Uterus (tissue), 4 donors: ENCODE results near the gene SYT13. TPM values are rescaled to one million over a fixed set of nuclear protein-coding genes. Genes with fewer than 3 reads are reported as not detected.

ENCODE experiments used
- DNase-seq, 2 donors: peaks; one replicate each; pipeline ENCODE4 v3.0.0-alpha.2; 2019 to 2020
- H3K27ac ChIP-seq, 2 donors: fragments of 200-600 bp; sonication (generic); 1 replicate in 1 of 2; 2 replicates in 1 of 2; pipeline ENCODE4 v1.5.1; 2016 to 2018
- H3K27me3 ChIP-seq, 2 donors: fragments of 200-600 bp; sonication (generic); one replicate each; pipeline ENCODE4 v1.5.1; 2018 to 2019; ENCODE audit warnings: control low read depth in 1 of 2
- H3K36me3 ChIP-seq, 2 donors: fragments of 200-600 bp; sonication (generic); one replicate each; pipeline ENCODE4 v1.5.1; 2019; ENCODE audit warnings: control low read depth in 1 of 2
- H3K4me1 ChIP-seq, 2 donors: fragments of 200-600 bp; sonication (generic); one replicate each; pipeline ENCODE4 v1.5.1; 2018 to 2019; ENCODE audit warnings: control low read depth in 1 of 2
- H3K4me3 ChIP-seq, 2 donors: fragments of 200-600 bp; sonication (generic); 1 replicate in 1 of 2; 2 replicates in 1 of 2; pipeline ENCODE4 v1.5.1; 2018 to 2019; ENCODE audit warnings: mild to moderate bottlenecking in 1 of 2
- H3K9me3 ChIP-seq, 2 donors: fragments of 200-600 bp; sonication (generic); one replicate each; pipeline ENCODE4 v1.5.1; 2019; ENCODE audit warnings: control low read depth in 1 of 2
- POLR2A ChIP-seq, 2 donors: fragments of 450-650 bp; IDR thresholded peaks; one replicate each; pipeline ENCODE4 v1.6.1; 2016; ENCODE audit warnings: antibody characterized with exemption in 2 of 2, mild to moderate bottlenecking in 1 of 2, moderate library complexity in 1 of 2
- intact Hi-C: fragments of 100-400 bp; cut with DNase I; formaldehyde crosslinking; loops from one replicate; pipeline ENCODE4 v1.15.1; 2023; ENCODE audit warnings: low total_unique reads
- total RNA-seq, 4 donors: library from RNA; depleted of rRNA in 3 of 4; stranded (reverse); fragments of >200 nt in 3 of 4; gene quantifications; one replicate each; pipeline versions ENCODE4 v1.1.0 to v1.2.4, GENCODE V29; 2014 to 2023
- TF ChIP-seq, protein P1 (sequence below), 4 experiments: fragments of 200-600 bp in 2 of 4; fragments of 450-650 bp in 2 of 4; sonication (generic) in 2 of 4; IDR thresholded peaks; one replicate each; pipeline ENCODE4 v1.5.1; 2016 to 2019; ENCODE audit warnings: antibody characterized with exemption in 4 of 4, mild to moderate bottlenecking in 2 of 4, moderate library complexity in 1 of 4
- donor health status: DM: yes; HTN: yes; CAD: no.

Gene SYT13
- total RNA-seq, 4 donors from 2014 or later = 4.9 TPM; not detected in 3

DNA sequence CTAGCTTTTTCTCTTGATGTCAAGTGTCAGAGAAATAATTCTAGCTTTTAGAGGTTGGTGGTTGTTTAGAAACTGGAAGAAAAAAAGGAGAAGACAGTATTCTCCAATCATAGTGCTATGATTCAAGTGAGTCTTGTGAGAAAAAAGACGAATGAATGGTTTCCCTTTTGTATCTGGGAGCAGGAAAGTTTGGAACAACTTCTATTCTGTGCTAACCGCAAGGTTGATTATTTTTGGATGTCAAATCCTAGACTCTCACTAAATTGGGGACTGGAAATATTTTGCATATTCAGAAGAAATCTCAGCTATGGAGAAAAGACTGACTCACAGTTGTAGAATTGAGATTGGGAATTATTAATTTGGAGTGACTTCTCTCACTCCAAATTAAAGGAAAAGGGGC, 69.2 kb downstream of the SYT13 start:
- no peak overlapping the region for H3K27ac ChIP-seq
- no peaks in the 10 kb centered on the region for H3K36me3 ChIP-seq
- intact Hi-C loops = loop anchor here (10.0 kb wide), 1 partner anchor 52 kb away; no protein-coding TSS in a partner anchor

DNA sequence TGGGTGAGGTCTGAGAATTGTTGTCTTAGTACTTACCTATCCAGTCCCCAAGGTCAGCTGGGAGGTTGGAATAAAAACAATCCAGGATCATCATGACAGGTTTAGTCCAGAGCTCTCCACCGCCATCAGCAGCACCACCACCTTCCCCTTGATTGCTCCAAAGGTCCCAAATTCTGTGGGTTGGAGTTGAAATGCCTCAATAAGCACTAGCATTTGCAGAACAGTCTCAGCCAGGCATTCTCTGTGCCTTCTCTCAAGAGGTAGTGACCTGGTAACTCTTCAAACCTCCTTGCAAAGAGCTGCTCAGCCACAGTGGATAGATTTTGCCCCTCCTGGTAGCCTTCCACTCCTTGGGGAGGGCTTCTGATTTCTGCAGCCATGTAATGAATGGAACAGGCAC, 70.1 kb downstream of the SYT13 start:
- intact Hi-C loops = loop anchor here (10.0 kb wide), 1 partner anchor 51 kb away; no protein-coding TSS in a partner anchor
- TF ChIP-seq, protein P1, sequence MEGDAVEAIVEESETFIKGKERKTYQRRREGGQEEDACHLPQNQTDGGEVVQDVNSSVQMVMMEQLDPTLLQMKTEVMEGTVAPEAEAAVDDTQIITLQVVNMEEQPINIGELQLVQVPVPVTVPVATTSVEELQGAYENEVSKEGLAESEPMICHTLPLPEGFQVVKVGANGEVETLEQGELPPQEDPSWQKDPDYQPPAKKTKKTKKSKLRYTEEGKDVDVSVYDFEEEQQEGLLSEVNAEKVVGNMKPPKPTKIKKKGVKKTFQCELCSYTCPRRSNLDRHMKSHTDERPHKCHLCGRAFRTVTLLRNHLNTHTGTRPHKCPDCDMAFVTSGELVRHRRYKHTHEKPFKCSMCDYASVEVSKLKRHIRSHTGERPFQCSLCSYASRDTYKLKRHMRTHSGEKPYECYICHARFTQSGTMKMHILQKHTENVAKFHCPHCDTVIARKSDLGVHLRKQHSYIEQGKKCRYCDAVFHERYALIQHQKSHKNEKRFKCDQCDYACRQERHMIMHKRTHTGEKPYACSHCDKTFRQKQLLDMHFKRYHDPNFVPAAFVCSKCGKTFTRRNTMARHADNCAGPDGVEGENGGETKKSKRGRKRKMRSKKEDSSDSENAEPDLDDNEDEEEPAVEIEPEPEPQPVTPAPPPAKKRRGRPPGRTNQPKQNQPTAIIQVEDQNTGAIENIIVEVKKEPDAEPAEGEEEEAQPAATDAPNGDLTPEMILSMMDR (IDR thresholded peaks at IDR 0.05) = no peak
- TF ChIP-seq POLR2A (IDR thresholded peaks at IDR 0.05) = no peak
- Histone ChIP-seq H3K27ac (no peak overlapping the region), H3K4me3 (no peak overlapping the region), H3K9me3 (no peaks in the 10 kb centered on the region), H3K27me3 (no peaks in the 10 kb centered on the region), H3K4me1 (peaks cover 0 to under 1% of the 10 kb centered on the region in 2 donors), H3K36me3 (no peaks in the 10 kb centered on the region)
- no peak for DNase-seq

More for the DNA sequence above, 69.2 kb downstream of the SYT13 start:
- TF ChIP-seq POLR2A (IDR thresholded peaks at IDR 0.05) = no peak
- TF ChIP-seq, protein P1 (IDR thresholded peaks at IDR 0.05) = no peak
- Histone ChIP-seq H3K9me3 (no peaks in the 10 kb centered on the region), H3K4me3 (no peak overlapping the region), H3K4me1 (no peaks in the 10 kb centered on the region), H3K27me3 (no peaks in the 10 kb centered on the region)
- no peak for DNase-seq

DNA sequence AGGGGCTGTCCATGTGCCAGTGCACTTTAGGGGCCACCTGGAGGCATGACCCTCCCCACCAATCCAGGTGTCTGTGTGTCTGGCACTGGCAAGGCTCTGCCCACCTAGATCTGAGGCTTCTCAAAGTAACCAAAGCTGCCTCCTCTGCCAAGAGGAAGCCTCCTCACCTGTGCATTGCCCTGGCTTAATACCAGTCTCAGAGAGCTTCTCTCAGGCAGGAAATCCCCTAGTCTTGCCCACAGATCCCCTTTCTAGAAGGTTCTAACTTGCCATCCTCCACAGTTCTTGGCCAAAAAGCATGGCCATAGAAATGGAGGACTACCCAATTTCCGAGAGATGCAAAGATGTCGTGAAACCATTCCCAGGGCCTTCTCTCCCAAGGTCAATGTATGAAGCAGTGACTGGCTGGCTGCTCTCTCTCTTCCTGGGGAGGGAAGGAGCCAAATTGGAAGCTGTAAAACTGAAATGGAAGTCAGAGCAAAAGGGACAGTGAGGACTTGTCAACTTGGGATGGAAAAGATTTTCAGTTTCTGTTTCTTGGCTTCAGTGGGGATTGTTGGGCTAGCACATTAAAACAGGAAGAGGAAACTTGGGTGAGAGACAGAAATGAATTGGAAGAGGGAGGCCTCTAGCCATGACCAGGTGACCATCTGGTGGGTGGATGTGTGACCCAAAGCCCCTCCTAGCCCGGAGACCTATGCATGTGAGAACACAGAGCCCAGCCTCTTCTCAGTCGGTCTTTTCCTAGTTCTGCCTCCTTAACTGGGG, 70.9 kb downstream of the SYT13 start:
- no peaks in the 10 kb centered on the region for H3K36me3 ChIP-seq
- no peak for DNase-seq
- H3K9me3 ChIP-seq = no peaks in the 10 kb centered on the region
- no peak for TF ChIP-seq POLR2A (IDR thresholded peaks at IDR 0.05)
- TF ChIP-seq, protein P1 (IDR thresholded peaks at IDR 0.05) = no peak
- no peaks in the 10 kb centered on the region for H3K27me3 ChIP-seq
- H3K27ac ChIP-seq = no peak overlapping the region
- peaks cover 0 to 8% of the 10 kb centered on the region in 2 donors for H3K4me1 ChIP-seq
- intact Hi-C loops = loop anchor here (10.0 kb wide), 1 partner anchor 50 kb away; no protein-coding TSS in a partner anchor
- H3K4me3 ChIP-seq = no peak overlapping the region

DNA sequence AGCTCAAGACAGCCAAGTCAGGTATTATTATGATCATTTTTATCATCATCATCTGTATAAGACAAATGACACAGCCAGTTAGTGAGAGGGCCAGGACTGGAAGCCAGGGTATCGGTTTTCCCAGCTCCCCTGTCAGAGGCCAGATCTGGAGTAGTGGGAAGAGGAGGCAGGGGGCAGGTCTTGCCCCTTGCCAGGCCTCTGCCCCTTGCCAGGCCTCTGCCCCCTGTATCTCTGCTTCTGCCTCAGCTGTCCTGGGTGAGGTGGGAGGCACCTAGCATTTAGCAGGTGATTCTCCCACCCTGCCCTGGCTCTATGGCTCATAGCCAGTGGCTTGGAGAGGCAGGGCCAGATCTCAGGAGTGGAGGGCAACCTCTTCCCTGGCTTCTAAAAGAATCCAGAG, 72.4 kb downstream of the SYT13 start:
- peak overlapping the region; percentile 86 to 97 for H3K27ac ChIP-seq
- DNase-seq = no peak

More for the DNA sequence above, 72.4 kb downstream of the SYT13 start:
- no peaks in the 10 kb centered on the region for H3K9me3 ChIP-seq
- TF ChIP-seq POLR2A (IDR thresholded peaks at IDR 0.05) = no peak
- TF ChIP-seq, protein P1 (IDR thresholded peaks at IDR 0.05) = no peak
- no peaks in the 10 kb centered on the region for H3K27me3 ChIP-seq
- no peak overlapping the region for H3K4me3 ChIP-seq
- H3K36me3 ChIP-seq = no peaks in the 10 kb centered on the region
- intact Hi-C loops = loop anchor here (10.0 kb wide), 1 partner anchor 49 kb away; no protein-coding TSS in a partner anchor
- H3K4me1 ChIP-seq = peaks cover 0 to 19% of the 10 kb centered on the region in 2 donors
